T1000 (cell line): ENCODE results near the gene VWA3A.
"Not testable (repeated sequence)": the region's sequence is repeated elsewhere in the genome, so short reads cannot be mapped to it uniquely, and the experiment has no call there.

ENCODE experiments used
- DNase-seq: peaks from one replicate; lab custom pipeline; 2025; ENCODE audit warnings: mixed read lengths; lab: John Stamatoyannopoulos, UW

The VWA3A gene

DNA sequence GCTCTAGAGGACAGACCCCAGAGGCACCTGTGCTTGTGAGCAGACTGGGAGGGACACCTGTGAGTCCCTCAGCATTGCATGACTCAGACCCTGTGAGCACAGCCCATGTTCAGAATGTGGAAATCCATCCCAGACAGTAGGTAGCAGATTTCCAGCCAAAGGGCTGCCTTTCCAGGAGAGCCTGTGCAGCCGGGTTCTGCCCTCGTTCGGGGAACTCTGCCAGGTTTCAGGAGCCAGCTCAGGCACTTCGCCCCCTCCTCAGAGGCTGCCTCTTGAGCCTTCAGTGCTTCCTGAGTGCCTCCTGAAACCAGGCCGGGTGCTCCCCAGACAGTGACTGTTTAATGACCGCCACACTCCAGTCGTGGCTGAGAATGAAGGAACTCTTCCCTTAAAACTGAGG is 46.7 kb downstream of the VWA3A start:
- no peak for DNase-seq

DNA sequence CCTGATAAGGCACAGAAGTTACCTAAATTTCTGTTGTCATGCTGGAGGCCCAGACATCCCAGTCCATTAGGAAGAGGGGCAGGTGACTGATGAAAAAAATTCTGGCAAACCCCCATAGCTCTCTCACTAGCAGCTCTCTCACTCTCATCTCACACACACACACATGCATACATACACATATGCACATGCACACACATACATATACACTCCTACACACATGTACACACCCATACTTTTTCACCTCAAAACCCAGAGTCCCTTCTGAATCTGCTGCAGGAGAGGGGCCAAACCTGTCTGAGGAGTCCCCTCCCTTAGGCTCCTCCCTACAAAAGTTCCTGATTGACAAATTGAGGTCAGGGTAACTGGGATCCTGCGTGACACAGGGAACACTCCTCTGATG is 47.4 kb downstream of the VWA3A start:
- DNase-seq, result no peak

DNA sequence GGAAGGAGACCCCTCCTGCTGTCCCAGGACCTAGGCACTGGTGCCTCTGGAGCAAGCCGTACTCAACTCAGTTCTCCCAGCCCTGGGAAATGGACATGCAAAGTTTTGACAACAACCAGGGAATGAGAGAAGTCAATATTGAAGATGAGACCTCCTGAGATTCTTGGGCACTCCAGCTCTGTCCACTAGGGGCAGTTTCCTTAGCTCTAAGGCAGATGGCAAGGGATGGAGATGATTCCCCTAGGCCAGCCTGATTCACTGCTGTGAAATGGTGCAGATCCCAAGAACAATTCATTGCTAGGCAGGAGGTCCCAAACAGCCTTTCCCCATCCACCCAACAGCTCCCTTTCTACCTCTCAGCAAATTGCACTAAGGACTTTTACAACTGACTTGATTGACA is 49.4 kb downstream of the VWA3A start:
- DNase-seq, result no peak

DNA sequence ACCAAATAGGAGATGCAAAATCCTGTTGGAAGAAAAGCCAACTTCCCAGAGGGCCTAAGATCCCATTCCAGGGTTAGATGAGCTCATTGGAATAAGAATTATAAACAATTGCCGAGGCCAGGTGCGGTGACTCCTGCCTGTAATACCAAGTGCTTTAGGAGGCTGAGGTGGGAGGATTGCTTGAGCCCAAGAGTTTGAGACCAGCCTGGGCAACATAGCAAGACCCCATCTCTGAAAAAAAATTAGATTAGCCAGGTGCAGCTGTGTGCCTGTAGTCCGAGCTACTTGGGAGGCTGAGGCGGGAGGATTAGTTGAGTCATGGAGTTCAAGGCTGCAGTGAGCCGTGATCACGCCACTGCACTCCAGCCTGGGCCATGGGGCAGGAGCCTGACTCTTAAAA is 52.2 kb downstream of the VWA3A start:
- no peak for DNase-seq

DNA sequence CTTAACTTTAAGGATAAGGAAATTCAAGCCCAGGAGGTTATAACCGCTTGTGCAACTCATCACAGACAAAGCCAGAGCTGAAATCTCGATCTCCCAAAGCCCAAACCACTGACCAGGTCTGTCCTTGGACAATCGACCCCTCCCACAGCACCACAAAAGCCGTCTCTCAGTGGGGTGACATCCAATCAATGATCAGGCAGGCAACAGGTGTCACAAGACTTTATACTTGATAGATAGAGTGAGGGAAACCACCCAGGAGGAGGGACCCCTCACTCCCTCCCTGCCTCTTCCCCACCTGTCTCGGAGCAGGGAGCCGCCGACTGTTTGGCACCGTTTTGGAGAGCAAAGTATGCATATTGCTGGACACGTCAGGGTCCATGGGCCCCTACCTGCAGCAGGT is 55.5 kb downstream of the VWA3A start:
- no peak for DNase-seq

DNA sequence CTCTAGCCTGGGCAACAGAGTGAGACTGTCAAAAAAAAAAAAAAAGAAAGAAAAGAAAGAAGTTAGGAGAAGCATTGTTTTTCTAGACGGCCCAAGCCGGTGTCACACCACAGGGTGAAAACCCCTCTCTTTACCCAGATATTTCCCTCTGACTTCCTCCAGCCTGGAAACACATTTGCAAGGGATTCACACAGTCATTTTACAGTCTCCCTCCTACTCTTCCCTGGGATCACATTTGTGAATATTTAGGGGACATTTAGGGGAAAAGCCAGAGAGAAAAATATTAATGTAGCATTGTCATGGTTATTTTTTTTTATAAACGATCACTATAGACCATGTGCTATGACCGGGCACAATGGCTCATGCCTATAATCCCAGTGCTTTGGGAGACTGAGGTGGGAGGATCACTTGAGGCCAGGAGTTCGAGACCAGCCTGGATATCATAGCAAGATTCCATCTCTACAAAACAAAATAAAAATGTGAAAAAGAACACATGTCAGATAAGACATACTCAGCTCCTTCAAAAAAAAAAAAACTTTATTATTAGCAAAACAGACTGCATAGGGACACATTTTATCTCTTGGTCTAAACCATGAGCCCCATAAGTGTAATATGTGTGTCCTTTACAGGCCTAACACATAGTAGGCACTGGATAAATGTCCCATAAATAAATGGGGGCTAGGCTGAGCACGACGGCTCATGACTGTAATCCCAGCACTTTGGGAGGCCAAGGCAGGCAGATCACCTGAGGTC is 59.1 kb downstream of the VWA3A start:
- DNase-seq, result no peak

DNA sequence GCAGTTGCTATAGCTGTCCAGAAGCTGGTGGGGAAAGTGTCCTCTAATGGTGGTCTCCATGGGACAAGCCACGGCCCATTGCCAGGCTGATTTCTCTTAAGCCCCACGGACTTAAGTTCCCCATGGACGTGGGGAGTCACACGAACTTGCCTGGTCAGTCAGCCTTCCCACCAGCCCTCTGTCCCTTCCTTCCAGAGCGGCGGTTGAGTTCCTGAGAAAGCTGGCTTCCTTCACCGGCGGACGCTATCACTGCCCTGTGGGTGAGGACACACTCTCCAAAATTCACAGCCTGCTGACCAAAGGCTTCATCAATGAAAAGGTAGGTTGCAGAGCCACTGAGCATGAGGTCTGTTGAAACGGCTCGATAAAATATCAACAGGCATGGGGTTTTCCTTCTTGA is 60.0 kb downstream of the VWA3A start:
- no peak for DNase-seq

DNA sequence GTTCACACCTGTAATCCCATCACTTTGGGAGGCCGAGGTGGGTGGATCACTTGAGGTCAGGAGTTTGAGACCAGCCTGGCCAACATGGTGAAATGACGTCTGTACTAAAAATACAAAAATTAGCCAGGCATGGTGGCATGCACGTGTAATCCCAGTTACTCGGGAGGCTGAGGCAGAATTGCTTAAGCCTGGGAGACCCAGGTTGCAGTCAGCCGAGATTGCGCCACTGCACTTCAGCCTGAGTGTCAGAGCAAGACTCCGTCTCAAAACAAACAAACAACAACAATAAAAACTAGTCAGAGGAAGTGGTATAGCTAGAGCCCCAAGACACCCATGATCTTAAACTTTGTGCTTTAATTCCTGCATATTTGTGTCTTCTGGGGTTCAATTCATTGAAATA is 60.7 kb downstream of the VWA3A start:
- DNase-seq, result not testable (repeated sequence)

DNA sequence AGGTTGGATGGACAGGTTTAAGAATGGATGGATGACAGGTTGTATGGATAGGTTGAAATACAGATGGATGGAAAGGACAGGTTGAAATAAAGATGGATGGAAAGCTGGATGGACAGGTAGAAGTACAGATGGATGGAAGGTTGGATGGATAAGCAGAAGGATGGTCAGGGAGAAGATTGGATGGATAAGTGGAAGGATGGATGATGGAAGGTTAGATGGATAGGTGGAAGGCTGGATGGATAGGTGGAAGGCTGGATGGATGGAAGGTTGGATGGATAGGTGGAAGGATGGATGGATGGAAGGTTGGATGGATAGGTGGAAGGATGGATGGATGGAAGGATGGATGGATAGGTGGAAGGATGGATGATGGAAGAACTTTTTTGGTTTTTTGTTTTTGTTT is 69.1 kb downstream of the VWA3A start:
- no peak for DNase-seq

DNA sequence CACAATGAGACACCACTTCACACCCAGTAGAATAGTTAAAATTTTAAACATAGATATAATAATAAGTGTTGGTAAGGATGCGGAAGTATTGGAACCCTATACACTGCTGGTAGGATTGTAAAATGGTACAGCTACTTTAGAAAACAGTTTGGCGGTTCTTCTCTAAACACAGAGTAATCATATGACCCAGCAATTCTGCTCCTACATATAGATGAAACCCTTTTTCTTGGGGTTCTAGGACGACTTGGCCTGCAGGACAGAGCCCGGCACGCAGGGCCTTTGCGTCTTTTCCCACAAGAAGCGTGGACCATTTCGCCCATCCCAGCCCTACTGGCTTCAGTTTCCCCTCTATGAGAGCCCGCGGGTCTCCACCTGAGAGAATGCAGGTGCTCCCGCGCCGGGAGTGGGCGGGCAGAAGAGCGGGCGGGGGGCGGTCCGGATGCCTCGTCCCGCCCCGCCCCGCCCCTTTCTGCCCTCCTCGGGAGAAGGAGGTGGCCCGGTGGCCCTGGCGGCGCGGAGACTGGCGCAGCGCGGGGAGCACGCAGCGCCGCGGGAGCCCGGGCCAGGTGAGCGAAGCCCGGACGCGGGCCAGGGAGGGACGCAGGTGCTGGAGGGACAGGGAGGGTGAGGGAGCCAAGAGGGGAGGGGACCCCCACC is 69.8 kb downstream of the VWA3A start, which contains the start of gene SDR42E2:
SDR42E2 (plus strand) TSS at position 508 of the 657 bp plus-strand sequence. CDS start 3,077 bp downstream, outside the sequence.
- DNase-seq, result no peak

DNA sequence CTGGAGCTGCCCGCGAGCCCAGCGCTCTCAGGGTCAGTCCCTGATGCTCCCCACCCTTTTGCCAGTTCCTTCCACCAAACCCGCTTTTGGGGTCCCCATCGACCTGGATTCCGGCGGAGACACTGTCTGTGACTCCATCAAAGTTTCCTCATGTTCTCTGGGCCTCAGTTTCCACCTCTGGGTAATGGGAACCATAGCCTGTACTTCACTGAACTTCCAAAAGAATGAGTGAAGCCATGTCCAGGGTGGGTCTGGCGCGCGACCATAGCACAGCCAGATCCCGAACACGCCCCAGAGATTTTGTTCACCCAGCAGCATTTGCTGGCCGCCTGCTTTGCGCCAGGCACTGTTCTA is 70.3 kb downstream of the VWA3A start:
- no peak for DNase-seq

DNA sequence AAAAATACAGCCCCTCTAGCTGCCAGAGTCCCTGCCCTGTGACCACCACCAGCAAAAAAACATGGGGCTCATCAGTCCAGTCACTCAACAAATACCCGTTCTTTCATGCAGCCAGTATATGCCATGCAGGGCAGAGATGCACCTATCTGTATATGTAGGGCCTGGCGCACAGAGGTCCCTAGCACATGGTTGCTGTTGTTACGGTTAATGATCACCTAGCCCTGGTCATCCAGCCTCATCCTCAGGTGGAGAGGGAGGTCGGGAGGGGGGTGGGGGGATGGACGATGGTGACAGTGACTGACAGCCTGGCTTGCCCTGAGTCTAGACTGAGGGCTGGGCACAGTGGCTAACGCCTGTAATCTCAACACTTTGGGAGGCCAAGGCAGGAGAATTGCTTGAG is 71.5 kb downstream of the VWA3A start:
- DNase-seq, result no peak

DNA sequence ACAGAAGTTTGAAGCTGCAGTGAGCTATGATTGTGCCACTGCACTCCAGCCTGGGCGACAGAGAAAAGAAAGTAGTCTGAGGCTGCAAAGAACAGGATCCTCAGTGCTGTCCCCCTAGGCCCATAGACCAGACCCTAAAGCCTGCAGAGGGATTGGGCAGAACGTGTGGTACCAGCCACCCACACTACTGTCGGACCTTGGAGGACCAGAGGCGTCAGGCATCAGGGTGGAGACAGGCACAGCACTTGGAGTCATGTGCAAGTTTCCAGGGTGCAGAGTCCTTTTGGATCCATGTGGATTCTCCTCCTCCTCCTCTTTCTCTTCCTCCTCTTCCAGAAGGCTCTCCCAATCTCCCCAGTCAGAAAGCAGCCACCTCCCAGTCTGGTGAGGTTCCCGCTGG is 72.1 kb downstream of the VWA3A start:
- DNase-seq, result no peak

DNA sequence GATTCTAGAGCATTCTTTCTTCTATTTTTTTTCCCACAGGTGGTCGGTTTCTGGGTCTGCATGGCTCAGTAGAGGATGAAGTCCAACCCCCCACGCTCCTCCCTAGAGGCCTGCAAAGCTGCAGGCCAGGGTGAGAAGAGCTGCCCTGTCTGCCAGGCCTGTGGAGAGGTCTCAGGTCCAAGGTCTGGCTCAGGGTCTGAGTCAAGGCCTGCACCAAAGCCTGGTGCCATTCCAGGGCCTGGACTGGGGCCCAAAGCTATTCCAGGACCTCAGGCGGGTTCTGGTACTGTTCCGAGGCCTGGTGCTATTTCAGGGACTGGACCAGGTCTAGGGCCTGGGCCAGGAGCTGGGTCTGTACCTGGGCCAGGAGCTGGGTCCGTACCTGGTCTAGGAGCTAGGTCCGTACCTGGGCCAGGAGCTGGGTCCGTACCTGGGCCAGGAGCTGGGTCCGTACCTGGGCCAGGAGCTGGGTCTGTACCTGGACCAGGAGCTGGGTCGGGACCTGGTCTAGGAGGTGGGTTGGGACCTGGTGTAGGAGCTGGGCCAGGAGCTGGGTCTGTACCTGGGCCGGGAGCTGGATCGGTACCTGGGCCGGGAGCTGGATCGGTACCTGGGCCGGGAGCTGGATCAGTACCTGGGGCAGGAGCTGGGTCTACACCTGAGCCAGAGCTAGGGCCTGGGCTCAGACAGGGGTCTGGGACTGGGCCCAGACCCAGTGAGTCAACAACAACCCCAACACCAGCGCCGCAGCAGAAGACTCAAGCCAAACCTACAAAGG is 73.4 kb downstream of the VWA3A start:
- no peak for DNase-seq

DNA sequence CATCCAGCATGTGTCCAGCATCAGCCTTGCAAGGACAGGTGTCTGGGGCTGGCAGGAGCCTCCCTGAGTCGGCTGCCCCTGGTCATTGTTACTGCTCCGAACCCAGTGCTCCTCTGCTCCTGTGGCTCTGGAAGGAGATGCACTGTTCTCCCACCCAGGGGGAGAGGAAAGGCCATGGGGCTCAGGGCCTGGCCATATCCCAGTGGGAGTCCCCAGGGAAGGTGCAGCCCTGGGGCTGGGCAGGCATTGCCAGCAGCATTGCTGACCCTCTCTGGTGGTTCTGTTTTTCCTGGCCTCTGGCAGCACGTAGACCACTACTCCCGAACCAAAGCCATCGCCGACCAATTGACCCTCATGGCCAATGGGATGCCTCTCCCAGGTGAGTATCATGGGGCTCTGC is 79.6 kb downstream of the VWA3A start:
- no peak for DNase-seq

DNA sequence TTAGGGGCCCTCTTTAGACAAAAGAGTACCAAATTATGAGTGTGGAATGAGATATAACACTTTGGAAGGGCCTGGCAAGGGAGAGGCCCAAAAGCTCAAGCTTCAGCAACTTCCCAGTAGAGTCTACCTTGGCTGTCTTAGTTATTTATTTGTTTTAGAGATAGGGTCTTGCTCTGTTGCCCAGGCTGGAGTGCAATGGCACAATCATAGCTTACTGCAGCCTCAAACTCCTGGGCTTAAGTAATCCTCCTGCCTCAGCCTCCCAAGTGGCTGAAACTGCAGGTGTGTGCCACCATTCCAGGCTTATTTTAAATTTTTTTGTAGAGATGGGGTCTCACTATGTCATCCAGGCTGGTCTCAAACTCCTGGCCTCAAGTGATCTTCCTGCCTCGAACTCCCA is 80.3 kb downstream of the VWA3A start:
- DNase-seq, result not testable (repeated sequence)

DNA sequence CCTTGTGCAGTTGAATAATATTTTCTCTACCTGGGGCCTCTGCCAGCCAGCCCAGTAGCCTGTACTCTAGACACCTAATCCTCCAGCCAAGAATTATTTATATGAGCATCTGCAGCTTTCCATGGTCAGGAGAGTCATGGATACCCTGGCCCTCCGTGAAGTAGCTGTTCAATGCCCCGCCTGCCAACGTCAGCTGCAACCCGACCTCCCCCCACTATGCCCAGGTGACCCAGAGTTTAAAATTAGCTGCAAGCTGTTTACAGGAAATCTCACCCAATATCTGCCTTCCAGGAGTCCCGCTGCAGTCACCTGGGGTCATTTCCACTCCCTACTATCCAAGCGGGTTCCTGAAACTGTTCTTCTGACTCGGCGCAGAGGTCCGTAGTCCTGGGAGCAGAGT is 82.3 kb downstream of the VWA3A start:
- DNase-seq, result no peak

DNA sequence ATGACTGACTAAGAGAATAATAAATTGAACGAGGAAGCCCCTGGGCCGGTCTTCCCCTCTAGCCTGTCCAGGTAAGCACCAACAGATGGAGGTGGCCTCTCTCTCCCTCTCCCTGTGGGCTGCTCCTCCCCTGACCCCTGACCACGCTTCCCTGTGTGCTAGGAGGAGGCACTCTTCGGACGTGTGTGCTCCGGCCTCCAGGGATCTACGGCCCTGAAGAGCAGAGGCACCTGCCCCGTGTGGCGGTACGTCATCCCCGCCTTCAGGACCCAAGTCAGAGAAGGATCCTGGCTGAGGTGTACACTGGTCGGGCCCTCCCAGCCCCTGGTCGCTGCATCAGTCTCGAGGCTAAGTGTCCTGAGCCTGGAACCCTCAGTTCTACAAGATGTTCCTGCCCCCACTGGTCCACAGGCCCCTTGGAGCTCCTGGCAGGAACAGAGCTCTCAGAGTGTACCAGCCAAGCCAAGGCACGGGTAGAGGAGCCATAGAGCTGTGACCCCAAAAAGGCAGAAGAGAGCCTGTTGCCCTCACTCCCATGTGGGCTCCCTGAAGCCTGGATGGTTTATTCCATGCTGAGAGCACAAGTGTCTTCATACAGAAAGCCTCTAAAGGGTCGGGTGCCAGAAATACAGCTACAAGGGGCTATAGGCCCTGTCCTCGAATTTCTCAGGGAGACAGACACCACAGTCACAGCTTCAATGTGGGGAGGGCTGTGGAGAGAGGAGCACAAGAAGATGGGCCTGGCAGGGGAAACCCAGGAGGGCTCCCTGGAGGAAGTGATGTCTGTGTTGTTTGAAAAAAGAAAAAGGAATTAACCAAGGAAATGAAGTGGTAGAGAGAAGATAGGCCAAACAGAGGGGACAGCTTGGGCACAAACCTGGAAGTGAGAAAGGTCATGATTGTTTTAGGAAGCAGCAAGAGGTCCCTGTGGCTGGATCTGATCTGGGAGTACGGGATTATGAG is 85.9 kb downstream of the VWA3A start:
- no peak for DNase-seq

DNA sequence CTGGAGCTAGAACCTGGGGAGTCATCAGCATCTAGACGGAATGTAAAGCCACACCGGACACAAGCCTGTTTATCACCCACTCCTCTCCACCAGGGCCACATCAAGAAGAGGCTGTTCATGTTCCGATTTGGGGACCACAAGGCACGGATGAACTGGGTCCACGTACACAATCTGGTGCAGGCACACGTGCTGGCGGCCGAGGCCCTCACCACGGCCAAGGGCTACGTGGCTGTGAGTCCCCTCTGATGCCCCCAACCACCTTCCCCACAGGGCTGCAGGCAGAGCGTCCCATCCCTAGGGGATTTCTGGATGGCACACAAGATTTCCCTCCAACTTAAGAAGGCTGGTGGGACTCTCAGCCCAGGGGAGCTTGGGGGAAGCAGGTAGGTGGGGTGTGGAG is 89.1 kb downstream of the VWA3A start:
- no peak for DNase-seq

DNA sequence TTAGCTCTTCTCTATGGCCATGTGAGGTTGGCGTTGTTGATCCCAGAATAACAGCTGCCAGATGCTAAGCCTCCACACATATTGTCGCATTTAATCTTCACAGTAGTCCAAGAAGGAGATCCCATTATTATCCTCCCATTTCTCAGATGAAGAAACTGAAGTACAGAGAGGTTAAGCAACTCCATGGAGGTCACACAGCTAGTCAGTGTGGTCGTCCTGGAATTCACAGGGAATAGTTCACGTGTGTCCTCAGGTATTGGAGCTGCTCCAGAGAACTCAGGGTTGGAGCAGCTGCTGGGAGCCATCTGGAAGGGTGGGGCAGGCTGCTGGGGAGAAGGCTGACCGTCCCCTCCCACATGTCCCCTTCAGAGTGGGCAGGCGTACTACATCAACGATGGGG is 89.5 kb downstream of the VWA3A start:
- no peak for DNase-seq

DNA sequence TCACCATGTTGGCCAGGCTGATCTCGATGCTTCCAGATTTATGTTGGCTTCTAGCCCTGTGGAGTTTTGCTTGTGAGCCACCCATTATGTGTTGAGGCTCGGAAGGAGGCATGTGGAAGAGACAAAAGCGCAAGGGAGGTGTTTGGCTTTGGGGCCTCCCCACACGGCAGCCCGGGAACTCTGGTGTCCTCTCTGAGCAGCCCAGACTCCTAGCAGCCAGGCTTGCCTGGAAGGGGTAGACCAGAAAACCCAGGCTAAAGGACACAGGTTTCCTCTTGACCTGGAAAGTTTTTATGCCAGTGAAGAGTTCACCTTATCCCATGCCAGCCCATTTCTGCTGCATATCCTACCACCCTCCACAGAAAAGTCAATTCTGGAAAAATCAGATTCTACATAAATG is 91.0 kb downstream of the VWA3A start:
- no peak for DNase-seq
